CD4-positive, alpha-beta T cell treated with Interleukin-10 for 1 hour (primary cell): Measurements from ENCODE around the gene NCK2.

Experiments
- DNase-seq: peaks from one replicate; pipeline ENCODE4 v3.0.0-alpha.2; 2020

Gene NCK2

DNA sequence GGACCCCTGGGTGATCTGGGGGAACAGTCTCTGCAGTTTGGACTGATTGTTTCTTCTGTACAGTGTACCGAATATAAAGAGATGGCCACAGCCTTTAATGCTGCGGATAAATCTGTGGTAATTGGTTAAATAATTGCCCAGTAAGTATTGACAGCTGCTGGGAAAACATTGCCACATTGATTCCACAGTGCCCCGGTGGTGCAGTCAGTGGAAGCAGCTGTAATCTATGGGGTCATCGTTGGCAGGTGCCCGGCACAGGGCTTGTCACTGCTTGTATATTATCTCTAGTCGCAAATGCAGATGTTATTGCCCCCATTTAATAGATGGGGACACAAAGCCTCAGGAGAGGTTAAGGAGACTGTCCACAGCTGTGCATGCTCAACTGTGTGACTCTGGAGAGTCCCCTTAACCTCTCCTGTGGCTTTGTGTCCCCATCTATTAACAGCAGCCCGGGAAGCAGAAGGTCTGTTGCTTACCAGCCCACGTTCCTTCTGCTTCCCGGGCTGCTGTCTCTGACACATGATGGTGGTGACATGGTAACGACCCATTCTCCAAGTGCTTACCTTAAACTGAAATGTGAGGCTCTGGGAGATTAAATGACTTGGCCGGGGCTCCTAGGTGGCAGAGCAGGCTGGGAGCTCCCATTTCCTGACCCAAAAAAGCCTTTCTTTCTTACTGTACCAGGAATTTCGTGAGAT is 76.9 kb downstream of the NCK2 start:
- DNase-seq: no peak

DNA sequence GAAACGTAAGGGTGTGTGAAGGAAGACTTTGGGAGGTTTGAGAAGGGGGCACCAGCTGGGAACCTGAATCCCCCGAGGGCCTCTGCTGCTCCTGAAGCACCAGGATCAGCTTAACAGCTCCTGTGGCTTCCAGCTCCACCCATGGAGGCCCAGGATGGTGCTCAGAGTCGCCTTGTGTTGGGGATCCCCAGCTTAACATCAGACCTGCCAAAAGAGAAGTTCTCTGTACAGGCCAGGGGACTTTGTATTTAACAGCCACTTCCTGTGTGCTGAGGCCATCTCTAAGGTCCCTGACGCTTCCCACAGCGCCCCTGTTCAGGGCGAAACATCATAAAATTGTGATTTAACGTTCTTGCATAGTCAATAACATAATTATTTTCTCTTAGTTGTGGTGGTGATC is 77.5 kb downstream of the NCK2 start:
- DNase-seq: peak; percentile 50

DNA sequence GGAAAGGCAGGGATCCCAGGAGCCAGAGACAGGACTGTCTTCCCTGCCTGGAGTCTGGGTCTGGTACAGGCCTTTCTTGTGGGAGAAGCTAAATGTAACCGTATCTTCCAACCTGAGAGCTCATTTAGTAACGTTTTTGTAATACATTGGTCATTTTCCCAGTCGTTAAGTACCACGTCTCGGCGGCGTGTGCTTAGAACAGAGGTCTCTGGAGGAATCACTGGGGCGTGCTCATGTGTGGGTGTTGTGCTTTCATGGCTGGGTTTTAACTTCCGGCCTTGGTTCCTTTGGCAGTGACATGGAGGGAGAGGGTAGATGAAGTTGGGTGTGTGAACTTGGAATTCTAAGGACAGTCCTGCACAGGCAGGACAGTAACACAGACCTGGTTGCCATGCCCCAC is 79.7 kb downstream of the NCK2 start:
- DNase-seq: no peak

DNA sequence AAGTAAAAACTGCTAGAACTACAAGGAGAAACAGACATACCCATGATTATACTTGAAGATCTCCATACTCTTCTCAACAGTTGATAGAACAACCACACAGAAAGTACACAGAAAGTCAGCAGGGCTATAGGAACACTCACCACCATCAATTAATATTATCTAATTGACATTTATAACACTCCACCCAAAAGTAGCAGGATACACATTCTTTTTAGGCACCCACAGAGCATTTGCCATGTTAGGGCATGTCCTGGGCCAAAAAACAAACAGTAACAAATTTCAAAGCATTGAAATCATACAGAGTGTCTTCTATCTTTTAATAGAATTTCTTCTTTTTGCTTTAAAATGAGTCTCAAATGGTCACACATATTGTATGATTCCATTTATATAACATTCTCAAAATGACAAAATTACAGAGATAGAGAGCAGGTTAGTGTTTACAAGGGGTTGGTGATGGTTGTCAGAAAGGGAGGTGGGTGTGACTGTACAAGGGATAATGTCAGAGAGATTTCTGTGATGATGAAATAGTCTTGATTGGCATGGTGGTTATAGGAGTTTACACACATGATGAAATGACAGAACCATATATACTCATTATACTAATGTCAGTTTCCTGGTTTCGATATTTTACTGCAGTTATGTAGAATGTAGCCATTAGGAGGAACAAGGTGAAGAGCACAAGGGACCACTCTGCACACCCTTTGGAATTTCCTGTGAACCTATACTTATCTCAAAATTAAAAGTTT is 82.8 kb downstream of the NCK2 start:
- no peak for DNase-seq

- DNase-seq: no peak
These were observed 83.8 kb downstream of the NCK2 start for GRCh38 chr2:105828558-105828957.

DNA sequence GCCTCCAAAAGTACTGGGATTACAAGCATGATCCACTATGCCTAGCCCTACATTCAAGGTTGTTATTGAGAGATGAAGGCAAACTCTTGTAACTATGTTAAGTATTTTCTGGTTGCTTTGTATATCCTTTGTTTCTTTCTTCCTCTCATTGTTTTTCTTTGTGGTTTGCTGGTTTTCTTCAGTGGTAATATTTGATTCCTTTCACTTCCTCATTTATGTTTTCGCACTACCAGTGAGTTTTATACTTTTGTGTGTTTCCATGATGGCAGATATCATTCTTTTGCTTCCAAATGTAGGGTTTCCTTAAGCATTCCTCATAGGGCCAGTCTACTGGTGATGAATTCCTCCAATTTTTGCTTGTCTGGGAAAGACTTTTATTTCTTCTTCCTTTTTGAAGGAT is 90.2 kb downstream of the NCK2 start:
- DNase-seq: peak; percentile 37

- DNase-seq: no peak
These were observed 91.6 kb downstream of the NCK2 start for GRCh38 chr2:105836341-105836740.

GRCh38 chr2:105836840-105837692 is 92.4 kb downstream of the NCK2 start:
- DNase-seq: no peak

DNA sequence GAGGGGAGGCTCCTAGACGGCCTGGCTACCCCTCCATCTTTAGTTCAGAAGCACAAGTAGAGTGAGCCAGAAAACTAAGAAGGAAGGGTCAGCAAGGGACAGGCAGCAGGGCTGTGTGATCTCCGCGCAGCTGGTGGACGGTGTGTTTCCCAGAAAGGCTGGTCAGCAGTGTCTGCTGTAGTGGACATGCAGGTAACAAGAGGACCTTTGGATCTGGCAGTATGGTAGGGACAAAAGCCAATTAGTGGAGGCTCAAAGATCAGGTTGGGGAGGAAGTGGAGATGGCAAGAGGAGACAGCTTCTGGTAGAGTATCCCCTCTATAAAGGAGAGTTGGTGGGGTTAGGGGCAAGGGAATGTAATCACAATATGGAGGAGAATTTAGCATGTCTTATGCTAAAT is 95.1 kb downstream of the NCK2 start:
- DNase-seq: no peak

GRCh38 chr2:105840933-105841332 is 96.2 kb downstream of the NCK2 start:
- DNase-seq: no peak

DNA sequence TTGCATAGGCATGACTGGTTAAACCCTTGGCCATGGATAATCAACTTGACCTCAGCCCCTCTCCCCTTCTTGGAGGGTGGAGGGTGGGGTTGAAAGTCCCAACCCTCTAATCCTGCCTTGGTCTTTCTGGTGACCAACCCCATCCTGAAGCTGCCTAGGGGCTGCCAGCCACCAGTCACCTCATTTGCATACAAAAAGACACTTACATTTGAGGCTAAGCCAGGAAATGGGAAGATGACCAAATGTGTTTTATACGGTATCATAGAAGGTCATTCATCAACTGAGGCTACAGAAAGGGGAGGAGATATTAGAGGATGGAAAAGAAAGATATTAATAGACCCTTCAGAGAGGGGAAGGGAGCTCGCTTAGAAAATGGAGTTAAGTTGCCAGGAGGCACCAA is 96.8 kb downstream of the NCK2 start:
- no peak for DNase-seq

DNA sequence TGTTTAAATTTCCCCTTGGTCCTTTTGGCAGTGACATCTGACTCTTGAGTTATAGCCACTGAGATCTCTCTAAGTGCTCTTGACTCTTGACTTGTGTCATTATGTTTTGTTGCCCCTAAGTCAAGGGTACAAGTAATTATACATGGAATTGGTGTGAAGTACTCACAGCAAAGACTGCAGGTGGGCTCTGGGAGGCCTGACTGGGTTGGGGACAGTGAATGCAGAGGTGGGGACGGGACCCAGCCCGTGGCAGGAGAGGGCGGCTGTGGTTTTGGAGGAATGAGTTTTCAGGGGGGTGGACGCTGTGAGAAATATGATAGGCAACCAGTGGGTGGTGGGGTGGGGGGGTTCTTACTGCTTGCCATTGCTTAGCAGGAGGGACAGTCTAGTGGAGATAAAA is 97.8 kb downstream of the NCK2 start:
- DNase-seq: no peak

GRCh38 chr2:105843476-105844374 is 99.0 kb downstream of the NCK2 start:
- DNase-seq: no peak

GRCh38 chr2:105845976-105846375 is 101.3 kb downstream of the NCK2 start:
- DNase-seq: no peak

DNA sequence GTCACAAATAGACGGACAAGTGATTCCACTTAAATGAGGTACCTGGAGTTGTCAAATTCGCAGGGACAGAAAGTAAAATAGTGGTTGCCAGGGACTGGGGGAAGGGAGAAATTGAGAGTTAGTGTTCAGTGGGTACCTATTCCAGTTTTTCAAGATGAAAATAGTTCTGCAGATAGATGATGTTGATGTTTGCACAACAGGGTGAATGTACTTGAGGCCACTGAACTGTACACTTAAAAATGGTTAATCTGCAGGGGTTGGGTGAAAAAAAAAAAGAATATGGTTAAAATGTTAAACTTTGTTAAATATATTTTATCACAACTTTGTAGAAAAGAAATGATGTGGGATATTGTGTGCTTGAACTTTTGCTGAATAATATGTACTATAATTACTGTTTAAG is 102.3 kb downstream of the NCK2 start:
- no peak for DNase-seq

DNA sequence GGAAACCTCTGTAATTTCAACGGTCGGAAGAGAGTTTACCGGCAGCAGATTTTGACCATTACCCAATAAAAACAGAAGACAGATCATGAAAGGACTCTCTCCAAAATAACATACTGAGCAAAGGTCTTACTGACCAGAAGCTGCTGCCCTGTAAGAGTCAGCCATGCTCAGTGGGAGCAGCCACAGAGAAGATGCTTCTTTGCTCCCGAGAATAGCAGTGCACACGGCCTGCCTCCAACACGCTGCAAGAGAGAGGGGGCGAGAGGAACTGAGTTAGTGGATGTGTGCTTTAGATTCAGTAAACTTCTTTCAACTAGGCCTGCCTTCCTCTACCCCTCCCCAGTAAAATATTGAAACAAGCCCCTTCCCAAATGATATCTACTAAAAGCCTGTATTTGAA is 103.7 kb downstream of the NCK2 start:
- no peak for DNase-seq

- no peak for DNase-seq
These were observed 104.9 kb downstream of the NCK2 start for GRCh38 chr2:105849431-105850179.

GRCh38 chr2:105852066-105852465 is 107.4 kb downstream of the NCK2 start:
- no peak for DNase-seq

DNA sequence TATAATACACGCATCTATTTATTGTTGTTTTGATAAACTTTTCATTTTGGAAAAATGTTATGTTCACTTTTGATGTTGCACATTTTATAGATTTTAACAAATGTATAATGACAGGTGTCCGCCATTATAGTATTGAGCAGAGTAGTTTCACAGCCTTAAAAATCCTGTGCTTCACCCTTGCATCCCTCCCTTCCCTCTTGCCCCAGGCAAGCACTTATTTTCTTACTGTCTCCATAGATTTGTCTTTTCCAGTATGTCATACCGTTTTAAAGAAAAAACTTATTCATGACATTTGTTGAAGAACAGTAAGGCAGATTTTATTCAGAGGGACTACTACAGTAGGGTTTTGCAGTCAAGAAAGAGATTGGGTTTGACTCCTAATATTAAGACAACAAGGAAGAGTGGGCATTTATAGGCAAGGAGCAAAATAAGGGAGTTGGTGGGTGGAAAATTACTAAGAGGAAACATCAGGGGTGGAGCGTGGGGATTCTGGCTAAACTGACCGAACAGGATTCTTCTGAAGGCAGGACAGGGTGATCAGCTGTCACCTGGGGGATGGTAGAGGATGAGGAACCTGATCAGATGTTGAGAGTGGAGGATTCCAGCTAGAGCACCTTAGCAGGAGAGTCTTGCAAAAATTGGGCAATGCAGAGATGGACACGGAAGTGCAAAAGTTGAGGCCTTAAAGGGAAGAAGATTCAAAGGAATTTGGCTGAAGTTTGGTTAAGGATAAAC is 108.8 kb downstream of the NCK2 start:
- DNase-seq: no peak

GRCh38 chr2:105854972-105855371 is 110.3 kb downstream of the NCK2 start:
- no peak for DNase-seq

DNA sequence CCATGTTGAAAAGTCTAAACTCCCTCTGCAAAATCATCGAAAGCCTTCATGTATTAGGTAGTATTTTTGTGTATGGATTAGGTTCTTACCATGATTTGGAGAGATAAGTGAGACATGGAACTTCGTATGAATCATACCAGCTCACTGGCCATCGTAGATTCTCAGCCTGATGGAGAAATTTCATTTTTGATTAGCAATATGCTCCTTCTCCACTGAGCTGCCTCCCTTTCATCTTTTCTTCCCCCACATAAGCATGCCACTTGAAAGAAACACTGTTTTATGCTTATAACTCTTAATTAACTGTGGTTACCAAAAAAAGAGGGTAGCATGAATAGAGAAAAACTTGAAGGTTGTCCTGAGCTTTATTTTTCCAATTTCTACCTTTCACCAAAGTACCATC is 111.9 kb downstream of the NCK2 start:
- peak; percentile 51 for DNase-seq
